ENCODE data around the gene GPSM3.
"Not testable (repeated sequence)": the region's sequence is repeated elsewhere in the genome, so short reads cannot be mapped to it uniquely, and the experiment has no call there.

GPSM3 gene

DNA sequence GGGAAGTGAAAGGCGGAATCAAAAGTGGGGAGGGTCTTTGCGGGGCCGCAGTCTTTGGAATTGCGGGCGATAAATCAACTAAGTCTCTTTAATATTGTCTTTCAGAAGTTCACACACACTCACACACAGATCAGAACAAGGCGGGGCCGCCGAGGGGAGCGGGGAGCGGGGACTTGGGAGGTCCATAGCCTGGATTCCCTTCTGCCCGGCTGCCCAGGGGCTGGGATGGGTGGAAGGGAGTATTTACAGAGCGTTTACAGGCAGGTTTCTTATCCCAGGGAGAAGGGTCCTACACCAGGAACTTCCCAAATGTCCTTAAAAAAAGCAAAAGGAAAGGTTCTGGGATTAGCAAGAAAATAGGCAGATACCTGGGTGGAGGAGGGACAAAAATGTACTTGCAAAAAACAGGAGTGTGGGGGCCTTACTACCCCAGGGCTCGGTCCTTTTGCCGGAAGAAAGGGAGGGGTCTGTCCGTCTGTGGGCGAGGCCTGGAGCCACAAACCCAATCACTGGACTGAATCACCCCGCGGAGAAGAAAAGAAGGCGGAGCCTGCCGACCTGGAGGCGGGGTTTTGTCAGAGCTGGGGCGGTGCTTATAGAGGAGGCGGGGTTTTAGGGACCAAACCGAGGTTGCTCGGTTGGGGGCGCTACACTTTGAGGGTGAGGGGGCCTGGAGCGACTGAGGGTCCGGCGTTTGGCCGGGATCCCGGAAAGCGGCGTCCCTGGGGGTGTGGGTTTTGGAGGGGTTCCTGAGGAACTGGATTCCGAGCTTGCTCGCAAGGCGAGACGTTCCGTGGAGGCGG is 44.0 kb downstream of the GPSM3 start:
- DNase-seq = no peak

DNA sequence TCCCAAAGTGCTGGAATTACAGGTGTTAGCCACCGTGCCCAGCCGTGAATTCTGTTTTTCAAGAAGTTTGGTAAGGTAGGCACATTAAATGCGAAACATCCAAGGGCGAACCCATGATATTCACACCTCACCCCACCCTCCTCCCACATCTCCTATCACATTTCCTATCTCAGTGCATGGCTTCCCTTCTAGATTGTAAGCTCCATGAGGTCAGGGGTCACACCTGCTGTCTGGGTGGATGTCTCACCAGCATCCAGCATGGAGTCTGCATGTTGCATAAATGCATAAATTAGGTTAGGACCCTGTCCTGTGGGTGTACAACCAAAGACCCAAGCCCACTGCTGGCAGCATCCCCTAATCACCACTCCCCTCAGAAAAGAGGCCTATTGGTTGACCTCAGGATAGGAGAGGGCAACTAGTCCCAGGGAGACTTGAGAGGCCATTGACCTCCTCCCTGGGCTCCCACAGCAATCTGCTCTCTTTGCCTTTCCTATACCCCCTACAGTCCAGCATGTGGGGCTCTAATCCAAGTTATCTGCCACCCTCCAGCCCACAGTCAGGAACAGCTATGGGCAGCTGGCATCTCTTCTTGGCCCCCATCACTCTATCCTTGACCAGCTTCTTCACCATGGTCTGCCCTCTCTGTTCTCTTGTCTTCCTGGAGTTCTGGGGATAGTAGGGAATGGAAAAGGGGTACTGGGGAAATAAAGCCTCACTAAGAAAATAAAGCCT is 44.9 kb downstream of the GPSM3 start:
- DNase-seq = no peak

DNA sequence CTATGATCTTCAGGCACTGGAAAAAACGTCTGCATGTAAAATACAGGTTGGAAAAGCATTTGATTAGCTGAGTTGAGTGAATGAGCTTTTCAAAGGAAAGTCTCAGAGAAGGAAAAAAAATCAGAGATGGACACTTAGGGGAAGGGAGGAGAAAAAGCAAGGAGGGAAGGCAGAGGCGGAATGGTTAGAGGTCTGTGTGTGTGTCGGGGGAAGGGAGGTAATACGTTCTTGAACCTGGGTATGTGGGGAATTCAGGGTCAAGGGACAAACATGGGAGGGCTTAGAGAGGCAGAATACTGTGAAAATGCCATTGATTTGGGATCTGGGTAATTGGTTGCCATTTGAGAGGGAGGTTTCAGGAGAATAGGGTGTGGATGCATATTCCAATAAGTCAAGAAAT is 45.8 kb downstream of the GPSM3 start:
- no peak for DNase-seq

DNA sequence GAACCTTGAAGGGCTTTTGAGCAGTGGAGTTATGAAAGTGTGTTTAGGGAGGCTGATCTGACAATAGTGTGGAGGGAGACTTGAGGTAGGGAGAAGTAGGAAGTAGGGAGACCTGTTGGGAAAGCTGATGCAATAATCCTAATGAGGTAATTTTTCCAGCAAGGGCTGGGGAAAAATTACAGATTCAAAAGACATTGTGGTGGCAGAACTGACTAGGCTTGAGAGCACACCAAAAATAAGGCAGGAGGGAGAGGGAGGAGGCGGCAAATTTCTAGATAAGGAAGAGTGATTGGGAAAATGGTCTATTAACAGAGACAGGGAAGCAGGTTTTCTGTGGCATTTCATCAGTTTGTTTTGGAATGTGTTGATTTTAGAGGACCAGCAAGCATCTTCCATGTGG is 46.2 kb downstream of the GPSM3 start:
- DNase-seq = no peak

DNA sequence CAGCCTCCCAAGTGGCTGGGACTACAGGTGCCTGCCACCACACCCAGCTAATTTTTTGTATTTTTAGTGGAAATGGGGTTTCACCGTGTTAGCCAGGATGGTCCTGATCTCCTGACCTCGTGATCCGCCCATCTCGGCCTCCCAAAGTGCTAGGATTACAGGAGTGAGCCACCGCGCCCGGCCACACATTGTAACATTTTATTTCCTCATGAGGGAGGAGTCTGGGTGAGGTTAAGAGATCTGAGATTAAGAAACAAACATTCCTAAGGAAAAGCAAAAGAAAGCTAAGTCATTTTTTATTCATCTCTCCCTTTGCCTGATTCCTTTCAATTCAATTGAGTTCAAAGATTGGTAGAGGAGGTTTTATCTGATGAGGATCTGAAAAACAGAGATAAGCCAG is 48.2 kb downstream of the GPSM3 start:
- DNase-seq = not testable (repeated sequence)

Measured in amniotic stem cell (primary cell).